ENCODE measurements around the gene STK32C.

STK32C gene

GRCh38 chr10:132332433-132332754 is 24.6 kb upstream of the STK32C start:
- no peak for TF ChIP-seq CTCF (IDR thresholded peaks at IDR 0.05; ENCODE audit: insufficient read depth, low read length, poor library complexity, severe bottlenecking)
- Histone ChIP-seq H3K27me3 (replicated peaks; ENCODE audit: control insufficient read depth, insufficient read depth, low read length) (no peaks in the 10 kb centered on the region), H3K36me3 (ENCODE audit: control insufficient read depth, insufficient read depth, low read length) (no peaks in the 10 kb centered on the region), H3K4me3 (replicated peaks; ENCODE audit: low read depth, low read length) (peak overlapping the region; percentile 98)
- DNase-seq (ENCODE audit: extremely low read depth, insufficient read length): no peak

GRCh38 chr10:132331601-132332432 is 24.1 kb upstream of the STK32C start, which contains the start of gene LRRC27:
TSS of gene LRRC27 (plus strand) at chr10:132332193. CDS start at chr10:132333525, 1,332 bp downstream.
- H3K36me3 ChIP-seq (ENCODE audit: control insufficient read depth, insufficient read depth, low read length): no peaks in the 10 kb centered on the region
- peak within 1 kb of the TSS; percentile 98 for H3K4me3 ChIP-seq (replicated peaks; ENCODE audit: low read depth, low read length)
- TF ChIP-seq CTCF (IDR thresholded peaks at IDR 0.05; ENCODE audit: insufficient read depth, low read length, poor library complexity, severe bottlenecking): no peak

GRCh38 chr10:132330486-132330833 is 22.7 kb upstream of the STK32C start:
- H3K4me3 ChIP-seq (replicated peaks; ENCODE audit: low read depth, low read length): peak overlapping the region; percentile 98
- TF ChIP-seq CTCF (IDR thresholded peaks at IDR 0.05; ENCODE audit: insufficient read depth, low read length, poor library complexity, severe bottlenecking): no peak

More at GRCh38 chr10:132331601-132332432, 24.1 kb upstream of the STK32C start, which contains the start of gene LRRC27:
- DNase-seq (ENCODE audit: extremely low read depth, insufficient read length): peak; percentile 100
- no peaks in the 10 kb centered on the region for H3K27me3 ChIP-seq (replicated peaks; ENCODE audit: control insufficient read depth, insufficient read depth, low read length)

GRCh38 chr10:132329565-132330485 is 22.1 kb upstream of the STK32C start:
- no peak for TF ChIP-seq CTCF (IDR thresholded peaks at IDR 0.05; ENCODE audit: insufficient read depth, low read length, poor library complexity, severe bottlenecking)
- Histone ChIP-seq H3K4me3 (replicated peaks; ENCODE audit: low read depth, low read length) (peak overlapping the region; percentile 98), H3K27me3 (replicated peaks; ENCODE audit: control insufficient read depth, insufficient read depth, low read length) (no peaks in the 10 kb centered on the region), H3K36me3 (ENCODE audit: control insufficient read depth, insufficient read depth, low read length) (no peaks in the 10 kb centered on the region)
- DNase-seq (ENCODE audit: extremely low read depth, insufficient read length): no peak

More at GRCh38 chr10:132330486-132330833, 22.7 kb upstream of the STK32C start:
- Histone ChIP-seq H3K36me3 (ENCODE audit: control insufficient read depth, insufficient read depth, low read length) (no peaks in the 10 kb centered on the region), H3K27me3 (replicated peaks; ENCODE audit: control insufficient read depth, insufficient read depth, low read length) (no peaks in the 10 kb centered on the region)
- DNase-seq (ENCODE audit: extremely low read depth, insufficient read length): no peak

GRCh38 chr10:132328738-132329137 is 21.0 kb upstream of the STK32C start:
- no peak for TF ChIP-seq CTCF (IDR thresholded peaks at IDR 0.05; ENCODE audit: insufficient read depth, low read length, poor library complexity, severe bottlenecking)
- DNase-seq (ENCODE audit: extremely low read depth, insufficient read length): no peak
- Histone ChIP-seq H3K4me3 (replicated peaks; ENCODE audit: low read depth, low read length) (no peak overlapping the region), H3K36me3 (ENCODE audit: control insufficient read depth, insufficient read depth, low read length) (no peaks in the 10 kb centered on the region), H3K27me3 (replicated peaks; ENCODE audit: control insufficient read depth, insufficient read depth, low read length) (no peaks in the 10 kb centered on the region)
